ENCODE measurements around the gene LPO.

The LPO gene

GRCh38 chr17:58279016-58279711 lies 40.8 kb downstream of the LPO start:
- no peak for DNase-seq

DNA sequence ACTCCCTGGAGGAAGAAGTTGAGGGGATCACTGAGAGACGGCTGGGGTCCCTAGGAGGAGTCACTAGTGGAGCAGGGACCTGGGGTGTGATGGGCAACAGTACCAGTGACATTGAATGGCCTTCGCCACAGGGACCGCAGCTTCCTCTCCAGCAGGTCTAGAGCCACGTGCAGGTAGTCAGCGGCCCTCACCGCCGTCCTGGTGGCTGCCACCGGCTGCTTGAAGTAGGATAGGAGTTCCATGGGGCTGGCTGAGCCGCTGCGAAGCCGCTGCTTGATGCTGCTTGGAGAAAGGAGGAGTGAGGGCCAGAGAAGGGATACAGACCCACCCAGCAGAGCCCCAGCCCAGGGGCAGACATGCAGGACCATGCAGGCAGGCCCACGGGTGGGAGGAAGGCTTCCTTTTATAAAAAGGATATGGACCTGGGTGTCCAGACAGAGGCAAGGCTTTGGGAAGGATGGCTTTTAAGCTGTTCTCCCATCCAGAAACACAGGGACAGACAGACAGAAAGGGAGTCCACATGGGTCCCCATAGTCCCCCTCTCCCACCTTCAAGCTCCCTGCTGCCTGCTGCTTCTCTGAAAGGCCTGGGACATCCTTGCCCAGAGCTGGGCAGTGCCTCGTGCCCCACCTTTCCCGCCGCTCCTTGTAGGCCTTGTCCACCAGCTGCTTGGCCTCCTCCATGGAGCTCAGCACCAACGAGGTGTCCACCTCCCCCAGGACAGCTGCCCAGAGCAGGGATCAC lies 41.5 kb downstream of the LPO start:
- DNase-seq = no peak

- DNase-seq = no peak
Measured at GRCh38 chr17:58280480-58281217, 42.3 kb downstream of the LPO start, which contains the start of gene MPO. MPO (minus strand) TSS chr17:58280935; CDS start chr17:58280758, 177 bp downstream.

- no peak for DNase-seq
Measured at GRCh38 chr17:58281511-58282011, 43.2 kb downstream of the LPO start.

DNA sequence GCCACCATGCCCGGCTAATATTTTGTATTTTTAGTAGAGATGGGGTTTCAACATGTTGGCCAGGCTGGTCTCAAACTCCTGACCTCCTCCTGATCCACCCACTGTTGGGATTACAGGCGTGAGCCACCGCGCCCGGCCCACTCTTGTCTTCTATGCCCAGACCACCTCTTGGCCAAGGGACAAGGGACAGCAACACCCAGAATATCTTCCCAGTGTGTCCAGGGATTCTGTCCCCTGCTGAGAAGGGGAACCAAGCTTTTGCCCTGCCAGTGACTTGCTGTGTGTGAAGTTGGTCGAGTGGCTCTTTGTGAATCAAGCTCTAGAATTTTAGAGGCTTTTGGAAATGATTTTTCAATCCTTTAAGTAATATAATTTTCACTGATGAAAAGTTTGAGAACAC lies 44.1 kb downstream of the LPO start:
- no peak for DNase-seq

- DNase-seq = no peak
Measured at GRCh38 chr17:58283674-58284612, 45.6 kb downstream of the LPO start.

DNA sequence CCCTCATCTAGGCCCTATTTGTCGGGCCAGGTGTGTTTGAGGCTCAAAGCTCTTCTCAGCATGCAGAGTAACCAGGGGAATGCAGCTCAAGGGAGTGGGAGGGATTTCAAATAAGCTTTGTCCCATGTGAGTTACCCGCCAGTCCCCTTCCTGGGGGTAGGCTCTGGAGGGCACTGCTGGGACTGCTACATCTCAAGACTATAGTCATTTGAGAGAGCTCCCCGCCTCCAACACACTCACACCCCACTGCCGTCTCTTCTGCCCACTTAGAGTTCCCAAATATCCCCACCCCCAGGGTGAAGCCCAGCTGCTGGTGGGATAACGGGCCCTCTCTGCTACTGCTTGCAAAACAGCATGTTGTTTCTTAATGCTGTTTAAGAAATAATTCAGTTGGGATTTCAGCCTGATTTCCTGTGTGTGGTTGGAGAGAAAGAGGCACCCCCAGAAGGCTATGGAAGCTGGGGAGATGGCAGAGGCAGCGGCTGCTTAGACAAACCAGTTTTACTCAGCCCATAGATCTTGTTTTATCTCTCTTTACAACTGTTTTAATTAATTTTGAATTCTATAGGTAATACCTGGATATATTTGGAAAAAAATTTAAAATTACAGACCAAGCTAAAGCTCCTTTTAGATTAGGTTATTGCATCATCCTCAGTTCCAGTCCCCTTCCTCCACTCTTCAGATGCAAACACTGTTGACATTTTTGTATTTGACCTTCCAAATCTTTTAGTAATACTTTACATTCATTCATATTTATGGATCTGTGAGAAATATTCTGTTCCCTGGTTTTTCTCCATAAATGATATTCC lies 46.4 kb downstream of the LPO start:
- no peak for DNase-seq

DNA sequence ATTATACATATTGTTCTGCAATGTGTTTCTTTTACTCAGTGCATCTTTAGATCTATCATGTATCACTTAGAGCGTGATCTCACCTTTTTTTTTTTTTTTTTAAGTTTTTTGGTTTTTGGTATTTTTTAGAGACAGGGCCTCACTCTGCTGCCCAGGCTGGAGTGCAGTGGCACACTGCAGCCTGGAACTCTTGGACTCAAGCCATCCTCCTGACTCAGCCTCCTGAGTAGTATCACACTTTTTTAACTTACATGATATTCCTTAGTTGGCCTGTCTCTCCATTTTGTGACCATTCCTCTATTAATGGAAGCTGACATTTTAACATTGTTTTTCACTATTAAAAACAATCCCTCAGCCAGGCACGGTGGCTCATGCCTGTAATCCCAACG lies 47.0 kb downstream of the LPO start:
- no peak for DNase-seq

DNA sequence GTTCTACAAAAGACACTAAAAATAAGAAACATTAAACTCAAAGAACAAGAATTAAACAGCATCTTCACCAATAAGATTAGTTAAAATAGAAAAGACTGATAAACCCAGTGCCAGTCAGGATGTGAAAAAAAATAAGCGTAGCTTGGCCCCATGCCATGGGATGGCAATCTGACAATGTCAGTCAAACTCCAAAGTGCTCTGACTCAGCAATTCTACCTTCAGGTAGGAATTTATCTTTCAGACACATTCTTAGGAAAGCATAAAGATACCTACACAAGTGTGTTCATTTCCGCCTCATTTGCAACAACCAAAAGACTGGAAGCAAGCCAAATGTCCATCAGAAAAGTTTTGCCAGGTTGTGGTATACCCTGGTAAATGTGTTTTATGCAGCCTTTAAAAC lies 51.5 kb downstream of the LPO start:
- DNase-seq = no peak

DNA sequence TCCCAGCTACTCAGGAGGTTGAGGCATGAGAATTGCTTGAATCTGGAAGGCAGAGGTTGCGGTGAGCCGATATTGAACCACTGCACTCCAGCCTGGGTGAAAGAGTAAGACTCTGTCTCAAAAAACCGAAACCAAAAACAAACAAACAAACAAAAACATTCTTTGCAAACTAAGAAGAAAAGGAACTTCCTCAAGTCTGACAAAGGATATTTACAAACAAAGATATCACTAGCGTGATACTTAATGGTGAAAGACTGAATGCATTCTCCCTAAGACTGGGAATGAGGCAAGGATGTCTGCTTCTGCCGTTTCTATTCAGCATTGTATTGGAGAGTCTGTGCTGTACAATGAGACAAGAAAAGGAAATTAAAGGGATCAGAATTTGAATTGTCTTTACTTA lies 52.9 kb downstream of the LPO start:
- DNase-seq = no peak

DNA sequence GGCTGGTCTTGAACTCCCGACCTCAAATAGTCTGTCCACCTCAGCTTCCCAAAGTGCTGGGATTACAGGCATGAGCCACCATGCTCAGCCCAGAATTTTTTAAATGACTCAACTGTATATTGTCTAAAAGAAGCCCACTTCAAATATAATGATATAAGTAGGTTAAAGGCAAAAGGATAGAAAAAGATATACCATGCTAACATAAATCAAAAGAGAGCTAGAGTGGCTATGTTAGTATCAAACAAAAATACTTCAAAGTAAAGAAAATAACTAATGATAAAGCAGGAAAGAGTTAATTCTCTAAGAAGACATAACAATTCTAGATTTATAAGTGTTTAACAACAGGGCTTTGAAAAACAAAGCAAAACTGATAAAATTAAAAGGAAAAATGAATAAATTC lies 55.6 kb downstream of the LPO start:
- no peak for DNase-seq

- DNase-seq = no peak
Measured at GRCh38 chr17:58300336-58300735, 62.0 kb downstream of the LPO start.

DNA sequence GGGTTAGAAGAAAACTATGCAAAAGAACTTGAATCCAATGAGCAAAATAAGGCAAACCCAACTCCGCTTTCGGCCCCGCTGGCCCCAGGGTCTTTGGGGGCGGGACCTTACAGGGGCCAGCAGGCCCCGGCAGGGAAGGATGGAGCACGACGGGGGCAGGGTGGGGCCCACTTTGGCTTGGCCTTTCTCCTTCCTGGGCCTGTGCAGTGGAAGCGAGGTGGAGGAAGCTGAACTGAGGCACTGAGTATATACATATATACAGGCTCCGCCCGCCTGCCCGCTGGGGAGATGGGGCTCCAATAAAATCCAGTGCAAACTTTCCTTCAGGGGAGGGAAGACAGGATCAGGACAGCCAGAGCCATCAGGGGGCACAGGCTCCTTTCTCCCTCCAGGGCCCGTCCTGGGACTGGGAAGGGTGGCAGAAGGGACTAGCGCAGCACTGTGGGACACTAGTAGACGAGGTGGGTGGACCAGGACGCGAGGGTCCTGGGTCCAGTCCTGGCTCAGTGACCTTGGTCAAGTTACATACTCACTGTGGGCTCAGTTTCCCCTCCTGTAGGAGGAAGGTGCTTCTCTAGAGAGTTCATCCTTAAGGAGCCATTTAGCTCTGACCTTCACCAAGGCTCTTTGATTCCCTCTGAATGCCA lies 63.2 kb downstream of the LPO start:
- DNase-seq = no peak

DNA sequence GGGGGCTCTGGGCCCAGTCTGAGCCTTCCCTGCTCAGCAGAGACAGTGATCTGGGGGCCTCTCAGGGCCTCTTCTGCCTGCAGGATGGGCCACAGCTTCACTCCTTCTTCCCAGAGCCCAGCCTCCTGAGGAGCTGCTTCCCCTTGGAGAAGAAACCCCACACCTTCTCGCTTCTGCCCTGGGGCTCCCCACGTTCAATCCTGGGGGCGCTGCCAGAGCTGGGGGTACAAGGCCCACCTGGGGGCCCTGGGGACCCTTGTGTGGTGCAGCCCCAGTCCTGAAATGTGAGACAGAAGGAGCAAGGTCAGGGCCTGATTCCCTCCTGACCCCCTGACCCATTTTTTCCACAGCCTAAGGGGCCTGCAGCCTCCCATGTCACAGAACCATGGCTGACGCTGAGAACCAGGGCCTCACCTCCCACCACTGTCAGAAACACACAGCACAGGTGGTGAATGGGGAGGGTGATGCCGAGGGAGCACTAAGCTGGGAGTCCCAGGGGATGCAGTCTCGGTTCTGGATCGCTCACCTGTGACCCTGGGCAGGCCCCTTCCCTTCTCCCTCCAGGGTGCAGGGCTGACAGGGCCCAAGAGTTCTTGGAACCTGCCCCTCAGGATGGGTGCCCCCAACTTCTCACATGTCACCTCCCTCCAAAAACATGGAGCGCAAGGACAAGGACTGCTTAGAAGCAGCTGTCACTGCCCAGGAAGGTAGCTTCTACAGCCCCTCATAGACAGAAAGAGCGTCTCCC lies 64.0 kb downstream of the LPO start:
- no peak for DNase-seq

DNA sequence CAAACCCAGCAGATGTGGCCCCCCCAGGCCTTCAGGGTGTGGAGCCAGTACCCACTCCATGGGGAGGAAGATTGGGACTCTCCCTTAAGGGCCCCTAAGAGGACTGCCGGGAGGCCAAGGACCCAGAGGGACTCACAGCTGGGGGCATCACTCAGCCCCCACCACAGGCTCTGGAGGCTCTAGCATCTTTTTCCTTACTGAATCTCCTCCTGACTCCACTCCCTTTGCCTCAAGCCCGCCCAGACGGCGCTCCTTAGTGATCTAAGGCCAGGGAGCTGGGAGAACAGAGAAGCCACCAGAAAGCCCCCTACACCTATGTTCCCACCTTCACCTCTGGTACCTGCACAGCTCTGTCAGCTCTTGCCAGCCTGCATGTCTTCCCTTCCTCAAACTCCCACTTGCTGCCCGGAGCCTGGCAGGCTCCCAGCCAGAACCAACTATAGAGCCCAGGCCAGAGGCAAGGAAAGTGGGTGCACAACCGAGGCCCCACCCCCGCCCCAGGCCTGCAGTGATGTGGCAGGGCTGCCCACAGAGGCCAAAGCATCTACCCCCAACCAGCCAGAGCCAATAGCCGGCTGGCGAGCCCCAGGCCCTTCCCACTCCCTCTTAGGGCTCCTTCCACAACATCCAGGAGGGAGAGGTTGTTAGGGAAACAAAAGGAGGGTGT lies 64.7 kb downstream of the LPO start:
- DNase-seq = no peak

- DNase-seq = peak; percentile 60 to 61
Measured at GRCh38 chr17:58303971-58304749, 65.8 kb downstream of the LPO start.

GRCh38 chr17:58304750-58305486 lies 66.5 kb downstream of the LPO start:
- DNase-seq = no peak

- no peak for DNase-seq
Measured at GRCh38 chr17:58305626-58306025, 67.2 kb downstream of the LPO start.

Measured in stimulated activated CD4-positive, alpha-beta T cell treated with anti-CD3 and anti-CD28 coated beads, Interleukin-2, amount 100 ng/mL, for 48 hours (primary cell).